ENCODE results near the gene PCSK7.

Gene PCSK7

DNA sequence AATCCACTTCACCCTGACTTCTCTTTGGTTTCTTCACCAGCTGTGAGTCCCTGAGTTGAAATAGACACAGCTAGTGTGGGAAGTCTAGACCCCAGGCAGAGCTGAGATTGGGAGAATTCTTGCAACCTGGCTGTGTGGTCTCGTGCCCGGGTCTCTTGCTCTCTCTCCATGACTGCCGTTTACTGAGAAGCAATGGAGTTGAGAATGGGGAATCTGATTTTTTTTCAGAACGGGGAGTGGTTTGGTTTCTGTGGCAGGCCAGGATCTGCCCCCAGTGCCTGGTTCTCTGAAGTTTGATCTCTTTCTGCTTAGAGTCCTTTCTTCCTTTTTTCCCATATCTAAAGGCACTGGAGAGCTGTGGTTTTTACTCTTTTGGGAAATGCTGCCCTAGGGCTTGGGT is 51.9 kb downstream of the PCSK7 start:
- H3K4me3 ChIP-seq (ENCODE audit: severe bottlenecking): no peak overlapping the region
- no peak for DNase-seq (ENCODE audit: low spot score)
- TF ChIP-seq CTCF (IDR thresholded peaks at IDR 0.05; ENCODE audit: poor library complexity, severe bottlenecking): no peak

GRCh38 chr11:117179048-117179999 is 52.5 kb downstream of the PCSK7 start:
- Histone ChIP-seq H3K4me1 (ENCODE audit: insufficient read depth, poor library complexity, severe bottlenecking) (peaks cover 5% of the 10 kb centered on the region), H3K27ac (ENCODE audit: poor library complexity, severe bottlenecking) (peak overlapping the region; percentile 46), H3K36me3 (ENCODE audit: low read depth) (no peaks in the 10 kb centered on the region; the same call in 1 of the 2 replicates), H3K27me3 (ENCODE audit: insufficient read depth, poor library complexity, severe bottlenecking) (no peaks in the 10 kb centered on the region), H3K9me3 (ENCODE audit: severe bottlenecking) (no peaks in the 10 kb centered on the region), H3K4me3 (ENCODE audit: severe bottlenecking) (peak overlapping the region; percentile 43)
- ATAC-seq (ENCODE audit: low read depth) (peak; percentile 27), DNase-seq (ENCODE audit: low spot score) (peak; percentile 47)
- no peak for TF ChIP-seq CTCF (IDR thresholded peaks at IDR 0.05; ENCODE audit: poor library complexity, severe bottlenecking)

More for the DNA sequence above, 51.9 kb downstream of the PCSK7 start:
- Histone ChIP-seq H3K27ac (ENCODE audit: poor library complexity, severe bottlenecking) (no peak overlapping the region), H3K27me3 (ENCODE audit: insufficient read depth, poor library complexity, severe bottlenecking) (no peaks in the 10 kb centered on the region), H3K9me3 (ENCODE audit: severe bottlenecking) (no peaks in the 10 kb centered on the region), H3K36me3 (ENCODE audit: low read depth) (no peaks in the 10 kb centered on the region; the same call in 1 of the 2 replicates), H3K4me1 (ENCODE audit: insufficient read depth, poor library complexity, severe bottlenecking) (peaks cover 5% of the 10 kb centered on the region)
- no peak for ATAC-seq (ENCODE audit: low read depth)

DNA sequence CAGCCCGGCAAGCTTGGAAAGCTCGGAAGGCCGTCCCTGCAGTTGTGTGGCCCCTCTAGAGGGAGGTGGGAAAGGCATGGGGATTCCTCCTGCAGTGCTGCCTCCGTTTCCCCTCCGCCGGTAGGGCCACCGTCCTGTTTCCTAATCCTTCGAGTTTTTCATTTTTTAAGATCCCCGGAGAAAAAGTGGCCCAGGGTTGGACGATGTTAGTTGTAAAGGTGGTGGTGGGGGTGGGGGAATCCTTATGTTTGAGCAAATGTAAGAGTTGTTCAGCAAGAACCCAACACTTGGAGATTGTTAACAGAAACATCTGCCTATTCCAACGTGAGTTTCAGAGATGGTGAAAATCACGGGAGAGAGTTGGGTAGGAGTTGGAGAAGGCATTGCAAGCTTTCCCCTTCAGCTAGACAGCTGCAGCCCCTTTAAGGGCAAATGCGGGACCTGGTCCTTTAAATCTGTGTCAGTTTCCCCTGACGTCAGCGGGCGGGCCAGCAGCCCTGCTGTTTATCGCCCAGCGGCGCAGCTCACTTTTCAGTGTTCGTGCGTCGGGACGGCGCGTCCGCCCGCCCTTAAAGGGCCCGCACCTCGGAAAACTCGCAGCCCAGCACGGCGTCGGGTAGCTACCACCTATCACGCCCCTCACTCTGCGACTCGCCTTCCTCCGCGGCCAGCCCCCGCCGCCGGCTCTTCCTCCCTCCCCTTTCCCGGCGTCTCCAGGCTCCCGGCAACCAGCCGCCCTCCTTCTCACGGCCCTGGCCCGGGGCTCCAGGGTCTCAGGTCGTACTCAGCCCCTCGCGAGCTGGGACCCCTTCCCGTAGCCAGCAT is 53.5 kb downstream of the PCSK7 start, which contains the start of gene SIDT2:
Gene SIDT2, plus strand, starts transcription at position 534 of the 825 bp plus-strand sequence. CDS start 521 bp downstream, outside the sequence.
- ATAC-seq (ENCODE audit: low read depth): peak; percentile 93
- H3K4me3 ChIP-seq (ENCODE audit: severe bottlenecking): peak within 1 kb of the TSS; percentile 43
- no peaks in the 10 kb centered on the region for H3K9me3 ChIP-seq (ENCODE audit: severe bottlenecking)
- H3K4me1 ChIP-seq (ENCODE audit: insufficient read depth, poor library complexity, severe bottlenecking): peaks cover 5% of the 10 kb centered on the region
- TF ChIP-seq CTCF (IDR thresholded peaks at IDR 0.05; ENCODE audit: poor library complexity, severe bottlenecking): no peak
- no peaks in the 10 kb centered on the region for H3K27me3 ChIP-seq (ENCODE audit: insufficient read depth, poor library complexity, severe bottlenecking)
- peak; percentile 91 for DNase-seq (ENCODE audit: low spot score)
- no peaks in the 10 kb centered on the region for H3K36me3 ChIP-seq (ENCODE audit: low read depth)
- H3K27ac ChIP-seq (ENCODE audit: poor library complexity, severe bottlenecking): peak within 1 kb of the TSS; percentile 46

- H3K9me3 ChIP-seq (ENCODE audit: severe bottlenecking): no peaks in the 10 kb centered on the region
- H3K27me3 ChIP-seq (ENCODE audit: insufficient read depth, poor library complexity, severe bottlenecking): no peaks in the 10 kb centered on the region
- H3K4me3 ChIP-seq (ENCODE audit: severe bottlenecking): peak overlapping the region; percentile 43
- peaks cover 5% of the 10 kb centered on the region for H3K4me1 ChIP-seq (ENCODE audit: insufficient read depth, poor library complexity, severe bottlenecking)
- ATAC-seq (ENCODE audit: low read depth): no peak
- no peak for TF ChIP-seq CTCF (IDR thresholded peaks at IDR 0.05; ENCODE audit: poor library complexity, severe bottlenecking)
- peak overlapping the region; percentile 46 for H3K27ac ChIP-seq (ENCODE audit: poor library complexity, severe bottlenecking)
- DNase-seq (ENCODE audit: low spot score): no peak
- no peaks in the 10 kb centered on the region for H3K36me3 ChIP-seq (ENCODE audit: low read depth)
Measured at GRCh38 chr11:117177534-117178209, 54.2 kb downstream of the PCSK7 start.
